Kidney (tissue), 14 donors: ENCODE data around the gene BTG2. TPM values are rescaled to one million over a fixed set of nuclear protein-coding genes. Genes with fewer than 3 reads are reported as not detected.

Experiments used
- DNase-seq, 5 donors: peaks; one replicate each; pipeline ENCODE4 v3.0.0-alpha.2; 2013 to 2020
- FAIRE-seq: peaks from 2 replicates; lab custom pipeline; 2012; peaks lifted over from hg19 to GRCh38; lab: Jason Lieb, UNC
- H3K27ac ChIP-seq, 2 donors: one replicate each; pipeline ENCODE4 v1.7.0; 2013; ENCODE audit warnings: low read depth in 2 of 2, low read length in 2 of 2, inconsistent platforms in 1 of 2
- H3K27me3 ChIP-seq: one replicate; pipeline ENCODE4 v1.7.1; 2013; ENCODE audit warnings: low read length, inconsistent platforms; ENCODE audit not compliant: control insufficient read depth, insufficient read depth
- H3K36me3 ChIP-seq, 3 donors: one replicate each; pipeline versions ENCODE4 v1.7.0 to v1.7.1; 2013; ENCODE audit warnings: low read length in 3 of 3, control low read depth in 1 of 3, inconsistent platforms in 1 of 3; ENCODE audit not compliant: insufficient read depth in 3 of 3, control insufficient read depth in 2 of 3
- H3K4me1 ChIP-seq, 3 donors: one replicate each; pipeline versions ENCODE4 v1.7.0 to v1.7.1; 2013; ENCODE audit warnings: low read length in 3 of 3, inconsistent platforms in 1 of 3, low read depth in 1 of 3; ENCODE audit not compliant: control insufficient read depth in 2 of 3, insufficient read depth in 2 of 3
- H3K4me3 ChIP-seq, 3 donors: one replicate each; pipeline versions ENCODE4 v1.7.0 to v1.8.1; 2013; ENCODE audit warnings: low read length in 3 of 3, control low read depth in 1 of 3, inconsistent platforms in 1 of 3
- H3K9ac ChIP-seq, 3 donors: one replicate each; pipeline versions ENCODE4 v1.7.0 to v1.7.1; 2013; ENCODE audit warnings: low read length in 3 of 3, control low read depth in 1 of 3, inconsistent platforms in 1 of 3
- H3K9me3 ChIP-seq, 3 donors: one replicate each; pipeline versions ENCODE4 v1.7.0 to v1.7.1; 2013; ENCODE audit warnings: low read length in 3 of 3, control low read depth in 1 of 3, inconsistent platforms in 1 of 3; ENCODE audit not compliant: control insufficient read depth in 2 of 3, insufficient read depth in 1 of 3
- intact Hi-C: fragments of 100-400 bp; cut with DNase I; formaldehyde crosslinking; loops from one replicate; pipeline ENCODE4 v1.11.1; 2022
- polyA plus RNA-seq: library from polyadenylated mRNA; stranded (reverse); fragments of 350-450 nt; fragmentation: Illumina TruSeq; extraction: RNeasy Lipid Tissue Mini Kit (QIAGEN cat#74804); gene quantifications from one replicate; pipeline ENCODE4 v1.2.3, GENCODE V29; 2014; ENCODE audit warnings: low read depth, low replicate concordance; ENCODE audit not compliant: insufficient read depth
- total RNA-seq: library from RNA; stranded (reverse); fragmentation: NEBNext Ultra II Directional; extraction: Animal tissue kit (Norgen Biotek cat#: 25700); gene quantifications from one replicate; pipeline ENCODE4 v1.2.1, GENCODE V29; 2021
- TF ChIP-seq, protein P1 (sequence below): IDR thresholded peaks from 3 replicates; pipeline ENCODE4 v1.5.1; 2012; ENCODE audit warnings: mild to moderate bottlenecking, moderate library complexity, borderline replicate concordance; ENCODE audit not compliant: insufficient read depth; ENCODE audit errors: extremely low read depth
- donor health status: control.
- donor health status: control.
- donor health status: control.
- donor health status: control.
- donor health status: control.
- donor health status: DM: yes; HTN: yes; CAD: no.
- donor health status: Normal renal cell carcinoma (clear cell type).

BTG2 gene
- total and polyA plus RNA-seq, 2 donors from 2014 or later, result 59.9 to 156 TPM

DNA sequence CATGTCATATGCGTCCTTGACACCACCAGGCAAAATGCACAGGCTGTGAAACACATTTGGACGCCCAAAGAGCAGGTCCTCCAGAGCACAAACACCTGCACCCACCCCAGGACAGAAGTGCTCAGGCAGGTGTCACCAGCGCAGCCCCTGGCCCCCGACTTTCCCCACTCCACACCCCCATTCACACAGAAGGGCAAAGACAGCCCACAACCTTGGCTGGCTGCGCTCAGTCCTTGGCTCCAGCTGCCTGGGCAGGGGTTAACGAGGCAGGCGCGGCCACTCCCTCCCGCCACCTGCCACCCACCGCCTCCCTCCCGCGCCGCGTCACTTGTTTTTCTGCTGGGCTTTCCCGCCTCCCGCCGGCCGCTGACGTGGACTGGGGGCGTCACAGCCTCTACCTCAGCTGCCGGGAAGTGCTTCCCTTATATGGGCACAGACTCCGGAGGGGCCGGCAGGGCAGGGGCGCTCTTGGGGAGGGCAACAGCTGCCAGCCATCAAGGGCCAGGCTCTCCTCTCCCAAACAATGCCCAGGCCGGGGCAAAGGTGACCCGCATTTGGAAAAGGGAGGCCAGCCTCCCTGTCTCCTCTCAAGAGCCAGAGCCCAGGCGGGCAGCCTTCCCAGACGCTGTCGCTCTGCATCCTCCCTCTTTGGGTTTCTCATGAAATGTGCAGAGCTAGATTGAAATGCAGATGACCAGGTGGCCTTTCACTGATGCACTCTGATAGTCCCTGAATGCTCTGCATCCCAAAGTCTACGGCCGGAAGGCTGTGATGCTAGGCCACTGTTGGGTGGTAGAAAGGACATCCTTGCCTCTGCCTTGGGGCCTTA, 14.8 kb upstream of the BTG2 start:
- Histone ChIP-seq H3K4me3 (peak overlapping the region in 2 of 3 donors; percentile 34 to 39), H3K27me3 (no peaks in the 10 kb centered on the region), H3K36me3 (no peaks in the 10 kb centered on the region), H3K9me3 (no peaks in the 10 kb centered on the region), H3K27ac (peak overlapping the region; percentile 92 to 98), H3K4me1 (peaks cover 14 to 55% (median 43%) of the 10 kb centered on the region in 3 donors), H3K9ac (peak overlapping the region in 2 of 3 donors; percentile 68 to 77)
- intact Hi-C loops, result no loop called here
- FAIRE-seq (no peak), DNase-seq (peak; percentile 97 to 98 (median 98))
- TF ChIP-seq, protein P1, sequence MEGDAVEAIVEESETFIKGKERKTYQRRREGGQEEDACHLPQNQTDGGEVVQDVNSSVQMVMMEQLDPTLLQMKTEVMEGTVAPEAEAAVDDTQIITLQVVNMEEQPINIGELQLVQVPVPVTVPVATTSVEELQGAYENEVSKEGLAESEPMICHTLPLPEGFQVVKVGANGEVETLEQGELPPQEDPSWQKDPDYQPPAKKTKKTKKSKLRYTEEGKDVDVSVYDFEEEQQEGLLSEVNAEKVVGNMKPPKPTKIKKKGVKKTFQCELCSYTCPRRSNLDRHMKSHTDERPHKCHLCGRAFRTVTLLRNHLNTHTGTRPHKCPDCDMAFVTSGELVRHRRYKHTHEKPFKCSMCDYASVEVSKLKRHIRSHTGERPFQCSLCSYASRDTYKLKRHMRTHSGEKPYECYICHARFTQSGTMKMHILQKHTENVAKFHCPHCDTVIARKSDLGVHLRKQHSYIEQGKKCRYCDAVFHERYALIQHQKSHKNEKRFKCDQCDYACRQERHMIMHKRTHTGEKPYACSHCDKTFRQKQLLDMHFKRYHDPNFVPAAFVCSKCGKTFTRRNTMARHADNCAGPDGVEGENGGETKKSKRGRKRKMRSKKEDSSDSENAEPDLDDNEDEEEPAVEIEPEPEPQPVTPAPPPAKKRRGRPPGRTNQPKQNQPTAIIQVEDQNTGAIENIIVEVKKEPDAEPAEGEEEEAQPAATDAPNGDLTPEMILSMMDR, result no peak

DNA sequence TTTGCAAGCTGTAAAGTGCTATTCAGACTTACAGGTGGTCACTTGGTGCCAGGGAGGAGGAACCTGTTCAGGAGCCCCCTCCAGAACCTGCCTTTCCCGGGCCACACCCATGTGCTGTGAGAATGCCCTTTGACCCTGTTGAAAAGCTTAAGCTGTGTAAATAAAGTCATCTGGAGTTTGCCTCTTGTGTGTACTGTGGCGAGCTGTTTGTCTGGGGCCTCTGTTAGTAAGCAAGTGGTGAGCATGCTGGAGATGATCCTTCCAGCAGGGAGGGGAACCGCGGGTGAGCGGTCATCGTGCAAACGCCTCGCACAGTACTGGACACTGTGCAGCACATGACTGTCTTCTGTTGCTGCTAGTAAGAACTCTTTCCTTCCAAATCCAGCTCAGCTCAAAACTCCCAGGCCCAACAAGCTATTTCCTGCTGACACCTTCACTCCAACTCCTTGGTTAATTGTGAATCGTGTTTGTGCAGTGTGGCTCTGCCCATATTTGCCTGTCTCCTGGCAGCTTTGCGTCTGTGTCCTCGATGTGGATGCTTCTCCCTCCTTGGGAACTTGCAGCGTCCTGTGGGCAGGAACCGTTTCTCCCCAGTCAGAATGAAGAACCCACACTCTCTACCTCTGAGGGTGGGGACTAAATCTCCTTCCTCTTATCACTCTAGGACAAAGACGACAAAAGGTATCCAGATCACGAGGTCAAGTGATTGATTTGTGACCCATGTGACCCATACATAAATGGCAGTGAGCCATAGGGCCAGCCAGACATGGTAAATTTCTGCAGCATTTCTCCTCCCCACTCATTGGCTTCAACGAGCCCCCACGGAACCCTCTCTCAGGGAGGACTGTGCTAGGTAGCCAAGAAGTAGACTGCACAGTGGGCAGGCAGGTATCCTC, 13.9 kb upstream of the BTG2 start:
- H3K9me3 ChIP-seq, result no peaks in the 10 kb centered on the region
- H3K9ac ChIP-seq, result peak overlapping the region in 2 of 3 donors; percentile 68 to 77
- no peaks in the 10 kb centered on the region for H3K36me3 ChIP-seq
- H3K27me3 ChIP-seq, result no peaks in the 10 kb centered on the region
- peaks cover 16 to 46% (median 37%) of the 10 kb centered on the region in 3 donors for H3K4me1 ChIP-seq
- FAIRE-seq, result no peak
- peak overlapping the region in 1 of 3 donors; percentile 39 for H3K4me3 ChIP-seq
- TF ChIP-seq, protein P1, result no peak
- peak; percentile 52 to 85 (median 75) for DNase-seq
- peak overlapping the region; percentile 92 to 98 for H3K27ac ChIP-seq
- intact Hi-C loops, result no loop called here

DNA sequence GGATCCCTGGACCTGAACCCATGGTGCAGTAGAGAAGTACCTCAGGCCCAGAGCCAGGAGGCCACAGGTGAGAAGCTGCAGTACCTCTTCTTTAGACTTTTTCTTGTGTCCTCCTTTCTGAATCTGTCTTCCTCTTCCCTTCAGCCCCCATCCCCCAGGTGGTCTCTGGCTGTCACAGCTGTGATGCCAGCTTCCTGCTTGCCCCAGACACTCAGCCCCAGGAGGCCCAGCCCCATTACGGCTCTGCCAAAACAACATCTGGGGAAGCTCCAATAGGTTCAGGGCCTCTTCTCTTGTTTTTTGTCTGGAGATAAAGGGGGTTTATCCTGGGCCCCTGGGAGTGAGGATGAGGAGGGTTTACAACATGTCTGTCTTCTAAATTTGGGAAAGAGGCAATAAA, 9.5 kb upstream of the BTG2 start:
- DNase-seq (no peak), FAIRE-seq (no peak)
- intact Hi-C loops, result no loop called here
- H3K27ac ChIP-seq, result no peak overlapping the region
- H3K36me3 ChIP-seq, result no peaks in the 10 kb centered on the region
- H3K4me1 ChIP-seq, result peaks cover 6 to 11% (median 8%) of the 10 kb centered on the region in 3 donors
- no peaks in the 10 kb centered on the region for H3K27me3 ChIP-seq
- no peak overlapping the region for H3K4me3 ChIP-seq
- H3K9ac ChIP-seq, result no peak overlapping the region
- TF ChIP-seq, protein P1, result no peak
- no peaks in the 10 kb centered on the region for H3K9me3 ChIP-seq
